GM23338 (cell line): ENCODE measurements around the gene PRSS50. TPM values are rescaled to one million over a fixed set of nuclear protein-coding genes. Genes with fewer than 3 reads are reported as not detected.

ENCODE experiments used
- ATAC-seq: fragments of 200-7000 bp; cut with Tn5 transposase; 3 replicates; pipeline ENCODE4 v1.9.1; 2020
- DNase-seq: peaks from one replicate; pipeline ENCODE4 v3.0.0-alpha.2; 2015; ENCODE audit warnings: low spot score
- H2AFZ ChIP-seq: fragments of 200-600 bp; sonication (generic); 2 replicates; pipeline ENCODE4 v1.8.0; 2016; ENCODE audit warnings: antibody characterized with exemption, mild to moderate bottlenecking, moderate library complexity
- H3F3A ChIP-seq: fragments of 200-600 bp; sonication (generic); replicated peaks from 2 replicates; pipeline ENCODE4 v1.8.0; 2017; ENCODE audit warnings: antibody characterized with exemption, mixed run types, low read depth
- H3K27ac ChIP-seq: fragments of 200-600 bp; sonication (generic); 2 replicates; pipeline ENCODE4 v1.6.1; 2016; ENCODE audit warnings: low read depth
- H3K27me3 ChIP-seq: fragments of 200-600 bp; sonication (generic); 2 replicates; pipeline ENCODE4 v1.8.0; 2016; ENCODE audit warnings: mild to moderate bottlenecking, mixed run types, moderate library complexity; ENCODE audit not compliant: insufficient read depth
- H3K36me3 ChIP-seq: fragments of 200-600 bp; sonication (generic); 2 replicates; pipeline ENCODE4 v1.8.0; 2016; ENCODE audit warnings: mild to moderate bottlenecking; ENCODE audit not compliant: insufficient read depth
- H3K4me1 ChIP-seq: fragments of 200-600 bp; sonication (generic); 2 replicates; pipeline ENCODE4 v1.8.0; 2016; ENCODE audit warnings: mild to moderate bottlenecking, moderate library complexity; ENCODE audit not compliant: insufficient read depth
- H3K4me2 ChIP-seq: fragments of 200-600 bp; sonication (generic); 2 replicates; pipeline ENCODE4 v1.7.1; 2017; ENCODE audit warnings: mixed run types
- H3K4me3 ChIP-seq: fragments of 200-600 bp; sonication (generic); 2 replicates; pipeline ENCODE4 v1.6.1; 2016; ENCODE audit warnings: mixed run types
- H3K79me2 ChIP-seq: fragments of 200-600 bp; sonication (generic); replicated peaks from 2 replicates; pipeline ENCODE4 v1.8.0; 2017; ENCODE audit warnings: mild to moderate bottlenecking; ENCODE audit not compliant: insufficient read depth
- H3K9me2 ChIP-seq: fragments of 200-600 bp; sonication (generic); 2 replicates; pipeline ENCODE4 v1.8.0; 2017; ENCODE audit not compliant: insufficient read depth
- H4K20me1 ChIP-seq: fragments of 200-600 bp; sonication (generic); replicated peaks from 2 replicates; pipeline ENCODE4 v1.8.0; 2017; ENCODE audit warnings: mild to moderate bottlenecking; ENCODE audit not compliant: insufficient read depth
- H3K27ac Mint-ChIP-seq: 2 replicates; pipeline ENCODE4 v1.8.0; 2020; ENCODE audit warnings: inconsistent platforms, mild to moderate bottlenecking, moderate library complexity, mixed read lengths
- H3K27me3 Mint-ChIP-seq: 3 replicates; pipeline ENCODE4 v1.8.0; 2022; ENCODE audit warnings: low read depth, mild to moderate bottlenecking, moderate library complexity, mixed read lengths, inconsistent platforms; ENCODE audit not compliant: insufficient read depth, poor library complexity
- H3K36me3 Mint-ChIP-seq: 3 replicates; pipeline ENCODE4 v1.8.0; 2021; ENCODE audit warnings: low read depth, mild to moderate bottlenecking, inconsistent platforms, moderate library complexity, mixed read lengths
- H3K4me1 Mint-ChIP-seq: 3 replicates; pipeline ENCODE4 v1.8.0; 2020; ENCODE audit warnings: mild to moderate bottlenecking, inconsistent platforms, mixed read lengths
- H3K4me3 Mint-ChIP-seq: 3 replicates; pipeline ENCODE4 v1.8.0; 2021; ENCODE audit warnings: moderate library complexity, mild to moderate bottlenecking, inconsistent platforms, mixed read lengths
- H3K9me3 Mint-ChIP-seq: 3 replicates; pipeline ENCODE4 v1.8.0; 2020; ENCODE audit warnings: moderate library complexity, mild to moderate bottlenecking, inconsistent platforms, mixed read lengths
- CREB1 ChIP-seq: fragments of 250-450 bp; sonication (Bioruptor Pico); IDR thresholded peaks from 2 replicates; pipeline ENCODE4 v1.5.0; 2020; ENCODE audit warnings: low read depth, mild to moderate bottlenecking, moderate library complexity
- ETS1 ChIP-seq: IDR thresholded peaks from 2 replicates; pipeline ENCODE4 v1.6.1; 2016; ENCODE audit warnings: antibody characterized with exemption
- EZH2 ChIP-seq: fragments of 200-600 bp; sonication (generic); IDR thresholded peaks from one replicate; pipeline ENCODE4 v1.8.0; 2017; ENCODE audit warnings: antibody characterized with exemption, mild to moderate bottlenecking, low read depth; ENCODE audit not compliant: unreplicated experiment
- EZH2phosphoT487 ChIP-seq: fragments of 200-600 bp; sonication (generic); IDR thresholded peaks from one replicate; pipeline ENCODE4 v1.8.1; 2018; ENCODE audit warnings: antibody characterized with exemption; ENCODE audit not compliant: unreplicated experiment
- JUNB ChIP-seq: IDR thresholded peaks from one replicate; pipeline ENCODE4 v1.6.1; 2016; ENCODE audit warnings: antibody characterized with exemption; ENCODE audit not compliant: unreplicated experiment
- NANOG ChIP-seq: IDR thresholded peaks from 2 replicates; pipeline ENCODE4 v1.6.1; 2016; ENCODE audit warnings: antibody characterized with exemption, borderline replicate concordance
- POLR2AphosphoS5 ChIP-seq: IDR thresholded peaks from 2 replicates; pipeline ENCODE4 v1.6.1; 2016; ENCODE audit warnings: antibody characterized with exemption, low read depth
- REST ChIP-seq: IDR thresholded peaks from one replicate; pipeline ENCODE4 v1.6.1; 2018; ENCODE audit warnings: antibody characterized with exemption; ENCODE audit not compliant: unreplicated experiment
- ZNF114 ChIP-seq: fragments of 250-450 bp; sonication (Bioruptor Pico); IDR thresholded peaks from 2 replicates; pipeline ENCODE4 v1.5.0; 2020; ENCODE audit warnings: mild to moderate bottlenecking, moderate library complexity
- ZNF331 ChIP-seq: fragments of 250-450 bp; sonication (Bioruptor Pico); IDR thresholded peaks from 2 replicates; pipeline ENCODE4 v1.5.0; 2020; ENCODE audit warnings: low read depth, mild to moderate bottlenecking, moderate library complexity
- ZNF462 ChIP-seq: fragments of 250-450 bp; sonication (Bioruptor Pico); IDR thresholded peaks from 2 replicates; pipeline ENCODE4 v1.5.0; 2020; ENCODE audit warnings: mild to moderate bottlenecking, moderate library complexity
- polyA plus RNA-seq: library from polyadenylated mRNA; unstranded; fragments of >200 nt; fragmentation: Nextera tagmentation; extraction: Ambion mirVana; gene quantifications from 2 replicates; pipeline ENCODE4 v1.2.1, GENCODE V29; 2016
- total RNA-seq: library from RNA; depleted of rRNA; stranded (reverse); fragments of >200 nt; shearing (Covaris generic); gene quantifications from 2 replicates; pipeline ENCODE4 v1.2.3, GENCODE V29; 2014

The PRSS50 gene
- total and polyA plus RNA-seq, 2 experiments from 2014 or later, result 0.60 to 1.5 TPM

- no peak overlapping the region for H3K27ac Mint-ChIP-seq
- H3K36me3 Mint-ChIP-seq, result no peaks in the 10 kb centered on the region
- TF ChIP-seq JUNB (no peak), ZNF114 (no peak), NANOG (no peak)
- H3K4me3 Mint-ChIP-seq, result no peak overlapping the region
- H3K9me2 ChIP-seq, result no peaks in the 10 kb centered on the region
- no peak overlapping the region for H3K4me2 ChIP-seq
- no peak overlapping the region for H2AFZ ChIP-seq
- H3F3A ChIP-seq, result no peaks in the 10 kb centered on the region; the same call in 1 of the 2 replicates
- H3K79me2 ChIP-seq, result no peaks in the 10 kb centered on the region
- no peaks in the 10 kb centered on the region for H3K9me3 Mint-ChIP-seq
- H3K27me3 Mint-ChIP-seq, result peaks cover 10% of the 10 kb centered on the region
- ATAC-seq (no peak), DNase-seq (no peak)
- no peaks in the 10 kb centered on the region for H3K36me3 ChIP-seq
- H3K27me3 ChIP-seq, result no peaks in the 10 kb centered on the region
- H3K4me1 Mint-ChIP-seq, result peaks cover 25% of the 10 kb centered on the region
- H3K4me1 ChIP-seq, result peaks cover 24% of the 10 kb centered on the region
- no peak overlapping the region for H3K27ac ChIP-seq
- H4K20me1 ChIP-seq, result no peaks in the 10 kb centered on the region
- no peak overlapping the region for H3K4me3 ChIP-seq
Observed at GRCh38 chr3:46724424-46724823, 6.8 kb upstream of the PRSS50 start.

- Histone ChIP-seq H3K27ac (no peak overlapping the region), H3K4me2 (no peak overlapping the region), H3K9me2 (no peaks in the 10 kb centered on the region), H3F3A (no peaks in the 10 kb centered on the region; the same call in 1 of the 2 replicates), H3K36me3 (no peaks in the 10 kb centered on the region), H3K79me2 (no peaks in the 10 kb centered on the region), H3K4me3 (no peak overlapping the region), H4K20me1 (no peaks in the 10 kb centered on the region), H3K27me3 (no peaks in the 10 kb centered on the region), H2AFZ (no peak overlapping the region), H3K4me1 (peaks cover 18% of the 10 kb centered on the region)
- no peaks in the 10 kb centered on the region for H3K9me3 Mint-ChIP-seq
- ATAC-seq (no peak), DNase-seq (no peak)
- peaks cover 8% of the 10 kb centered on the region for H3K27me3 Mint-ChIP-seq
- no peak overlapping the region for H3K4me3 Mint-ChIP-seq
- no peaks in the 10 kb centered on the region for H3K36me3 Mint-ChIP-seq
- no peak for TF ChIP-seq REST
- no peak for TF ChIP-seq ZNF331 (CRISPR knock-in tag)
- no peak for TF ChIP-seq EZH2phosphoT487
- no peak for TF ChIP-seq ETS1
- TF ChIP-seq CREB1, result no peak
- no peak for TF ChIP-seq EZH2
- TF ChIP-seq NANOG, result no peak
- TF ChIP-seq JUNB, result no peak
- TF ChIP-seq ZNF462 (CRISPR knock-in tag), result no peak
- TF ChIP-seq POLR2AphosphoS5, result no peak
- TF ChIP-seq ZNF114, result no peak
- peaks cover 19% of the 10 kb centered on the region for H3K4me1 Mint-ChIP-seq
- H3K27ac Mint-ChIP-seq, result no peak overlapping the region
Observed at GRCh38 chr3:46722443-46722842, 4.8 kb upstream of the PRSS50 start.
